Mammary epithelial cell (primary cell): ENCODE results near the gene FABP2.

Source experiments
- CTCF ChIP-seq, 2 donors: IDR thresholded peaks in 1 of 2; conservative IDR thresholded peaks in 1 of 2; 2 replicates each; pipeline ENCODE4 v1.5.1; 2011 to 2012; ENCODE audit warnings: inconsistent platforms in 2 of 2, low read length in 2 of 2, mild to moderate bottlenecking in 2 of 2, control low read depth in 1 of 2, low read depth in 1 of 2; ENCODE audit not compliant: insufficient read depth in 1 of 2; ENCODE audit errors: extremely low read depth in 1 of 2
- EZH2 ChIP-seq: IDR thresholded peaks from 2 replicates; pipeline ENCODE4 v1.6.1; 2012; ENCODE audit warnings: low read length, inconsistent platforms, borderline replicate concordance

GRCh38 chr4:119317990-119318389 lies 3.9 kb downstream of the FABP2 start:
- TF ChIP-seq CTCF (conservative IDR thresholded peaks at IDR 0.05 in 1 of 2, IDR thresholded peaks at IDR 0.05 in 1 of 2; ENCODE audit: extremely low read depth in 1 of 2, insufficient read depth in 1 of 2, low read depth in 1 of 2, low read length in 2 of 2) (no peak), EZH2 (no peak)
